DOHH2 (cell line): ENCODE measurements around the gene SRF.

Source experiments
- H3F3A ChIP-seq: fragments of 200-600 bp; sonication (generic), shearing (Covaris generic); 2 replicates; pipeline ENCODE4 v1.6.0; 2016; ENCODE audit warnings: antibody characterized with exemption, mild to moderate bottlenecking; ENCODE audit not compliant: control insufficient read depth, insufficient read depth
- H3K27ac ChIP-seq: fragments of 200-600 bp; sonication (generic); 2 replicates; pipeline ENCODE4 v1.5.1; 2014; ENCODE audit warnings: low read depth, mild to moderate bottlenecking, low read length, moderate library complexity
- H3K27me3 ChIP-seq: fragments of 200-600 bp; sonication (generic); 2 replicates; pipeline ENCODE4 v1.6.1; 2014; ENCODE audit warnings: mild to moderate bottlenecking, low read length, mixed read lengths; ENCODE audit not compliant: control insufficient read depth
- H3K36me3 ChIP-seq: fragments of 200-600 bp; sonication (generic); 2 replicates; pipeline ENCODE4 v1.6.1; 2014; ENCODE audit warnings: mild to moderate bottlenecking, low read length, moderate library complexity, mixed read lengths; ENCODE audit not compliant: control insufficient read depth
- H3K4me1 ChIP-seq: fragments of 200-600 bp; sonication (generic); 2 replicates; pipeline ENCODE4 v1.6.1; 2014; ENCODE audit warnings: mild to moderate bottlenecking, low read length, mixed read lengths; ENCODE audit not compliant: control insufficient read depth
- H3K4me2 ChIP-seq: fragments of 200-600 bp; sonication (generic); 2 replicates; pipeline ENCODE4 v1.6.0; 2014; ENCODE audit warnings: mild to moderate bottlenecking, low read length, moderate library complexity
- H3K4me3 ChIP-seq: fragments of 200-600 bp; sonication (generic); 2 replicates; pipeline ENCODE4 v1.5.1; 2014; ENCODE audit warnings: mild to moderate bottlenecking, low read length, mixed read lengths
- H3K79me2 ChIP-seq: fragments of 200-600 bp; sonication (generic); 2 replicates; pipeline ENCODE4 v1.6.1; 2014; ENCODE audit warnings: mild to moderate bottlenecking, low read length, mixed read lengths; ENCODE audit not compliant: control insufficient read depth
- H3K9me2 ChIP-seq: fragments of 200-600 bp; sonication (generic); replicated peaks from 2 replicates; pipeline ENCODE4 v1.6.1; 2014; ENCODE audit warnings: mild to moderate bottlenecking, low read length, mixed read lengths; ENCODE audit not compliant: control insufficient read depth
- H3K9me3 ChIP-seq: fragments of 200-600 bp; sonication (generic); 2 replicates; pipeline ENCODE4 v1.6.1; 2014; ENCODE audit warnings: antibody characterized with exemption, low read length, mixed read lengths; ENCODE audit not compliant: control insufficient read depth, insufficient read depth
- H4K20me1 ChIP-seq: fragments of 200-600 bp; sonication (generic); 2 replicates; pipeline ENCODE4 v1.6.0; 2014; ENCODE audit warnings: low read depth, mild to moderate bottlenecking, antibody characterized with exemption, low read length, moderate library complexity; ENCODE audit not compliant: control insufficient read depth, insufficient read depth
- EZH2phosphoT487 ChIP-seq: fragments of 200-600 bp; sonication (generic); IDR thresholded peaks from 2 replicates; pipeline ENCODE4 v1.6.1; 2017; ENCODE audit warnings: borderline replicate concordance, mild to moderate bottlenecking, antibody characterized with exemption, low read length, moderate library complexity, mixed read lengths
- TF ChIP-seq, protein P1 (sequence below): fragments of 200-600 bp; sonication (generic); IDR thresholded peaks from one replicate; pipeline ENCODE4 v1.5.1; 2014; ENCODE audit warnings: antibody characterized with exemption, mild to moderate bottlenecking, low read depth, low read length; ENCODE audit not compliant: poor library complexity, severe bottlenecking

The SRF gene

DNA sequence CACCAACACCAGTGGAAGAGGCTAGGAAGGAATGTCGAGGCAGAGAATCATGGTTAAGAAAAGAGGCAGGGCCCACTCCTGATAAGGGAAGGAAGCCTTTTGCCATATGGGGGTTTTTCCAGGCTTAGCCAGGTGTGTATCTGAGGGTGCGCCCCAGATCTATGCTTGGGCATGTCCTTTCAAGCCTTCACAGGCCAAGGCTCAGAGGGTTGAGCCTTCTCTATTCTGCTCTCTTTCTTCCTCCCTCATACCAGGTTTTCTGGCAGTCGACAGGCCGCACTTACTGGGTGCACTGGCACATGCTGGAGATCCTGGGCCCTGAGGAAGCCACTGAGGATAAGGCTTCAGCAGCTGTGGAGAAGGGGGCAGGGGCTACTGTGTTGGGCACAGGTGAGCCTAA, 15.6 kb downstream of the SRF start:
- Histone ChIP-seq H3K27me3 (no peaks in the 10 kb centered on the region), H4K20me1 (no peaks in the 10 kb centered on the region), H3K27ac (no peak overlapping the region), H3K79me2 (peaks cover 20% of the 10 kb centered on the region), H3K36me3 (peaks cover 54% of the 10 kb centered on the region), H3K4me1 (peaks cover 13% of the 10 kb centered on the region), H3K9me2 (no peaks in the 10 kb centered on the region), H3F3A (peaks cover under 1% of the 10 kb centered on the region; the same call in 1 of the 2 replicates), H3K4me3 (no peak overlapping the region), H3K9me3 (no peaks in the 10 kb centered on the region), H3K4me2 (no peak overlapping the region)
- no peak for TF ChIP-seq EZH2phosphoT487

DNA sequence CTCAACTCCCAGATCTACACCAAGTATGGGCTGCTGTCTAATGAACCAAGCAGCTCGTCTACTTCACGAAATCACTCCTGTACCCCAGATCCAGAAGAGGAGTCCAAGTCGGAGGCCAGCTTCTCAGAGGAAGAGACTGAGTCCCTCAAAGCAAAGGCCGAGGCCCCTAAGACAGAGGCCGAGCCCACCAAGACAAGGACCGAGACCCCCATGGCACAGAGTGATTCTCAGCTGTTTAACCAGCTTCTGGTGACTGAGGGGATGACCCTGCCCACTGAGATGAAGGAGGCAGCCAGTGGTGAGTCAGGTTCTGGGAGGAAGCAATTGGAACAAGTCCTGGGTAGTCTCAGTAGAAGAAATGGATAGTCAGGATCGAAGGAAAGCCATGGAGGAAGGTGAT, 16.8 kb downstream of the SRF start:
- no peak overlapping the region for H3K4me3 ChIP-seq
- H3K27me3 ChIP-seq = no peaks in the 10 kb centered on the region
- no peaks in the 10 kb centered on the region for H3K9me2 ChIP-seq
- no peaks in the 10 kb centered on the region for H3K9me3 ChIP-seq
- H3K79me2 ChIP-seq = peaks cover 13% of the 10 kb centered on the region
- no peak overlapping the region for H3K4me2 ChIP-seq
- no peaks in the 10 kb centered on the region for H3F3A ChIP-seq
- H3K36me3 ChIP-seq = peaks cover 58% of the 10 kb centered on the region
- H3K4me1 ChIP-seq = peaks cover 8% of the 10 kb centered on the region
- no peak overlapping the region for H3K27ac ChIP-seq
- no peak for TF ChIP-seq EZH2phosphoT487
- TF ChIP-seq, protein P1, sequence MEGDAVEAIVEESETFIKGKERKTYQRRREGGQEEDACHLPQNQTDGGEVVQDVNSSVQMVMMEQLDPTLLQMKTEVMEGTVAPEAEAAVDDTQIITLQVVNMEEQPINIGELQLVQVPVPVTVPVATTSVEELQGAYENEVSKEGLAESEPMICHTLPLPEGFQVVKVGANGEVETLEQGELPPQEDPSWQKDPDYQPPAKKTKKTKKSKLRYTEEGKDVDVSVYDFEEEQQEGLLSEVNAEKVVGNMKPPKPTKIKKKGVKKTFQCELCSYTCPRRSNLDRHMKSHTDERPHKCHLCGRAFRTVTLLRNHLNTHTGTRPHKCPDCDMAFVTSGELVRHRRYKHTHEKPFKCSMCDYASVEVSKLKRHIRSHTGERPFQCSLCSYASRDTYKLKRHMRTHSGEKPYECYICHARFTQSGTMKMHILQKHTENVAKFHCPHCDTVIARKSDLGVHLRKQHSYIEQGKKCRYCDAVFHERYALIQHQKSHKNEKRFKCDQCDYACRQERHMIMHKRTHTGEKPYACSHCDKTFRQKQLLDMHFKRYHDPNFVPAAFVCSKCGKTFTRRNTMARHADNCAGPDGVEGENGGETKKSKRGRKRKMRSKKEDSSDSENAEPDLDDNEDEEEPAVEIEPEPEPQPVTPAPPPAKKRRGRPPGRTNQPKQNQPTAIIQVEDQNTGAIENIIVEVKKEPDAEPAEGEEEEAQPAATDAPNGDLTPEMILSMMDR = no peak
- no peaks in the 10 kb centered on the region for H4K20me1 ChIP-seq

DNA sequence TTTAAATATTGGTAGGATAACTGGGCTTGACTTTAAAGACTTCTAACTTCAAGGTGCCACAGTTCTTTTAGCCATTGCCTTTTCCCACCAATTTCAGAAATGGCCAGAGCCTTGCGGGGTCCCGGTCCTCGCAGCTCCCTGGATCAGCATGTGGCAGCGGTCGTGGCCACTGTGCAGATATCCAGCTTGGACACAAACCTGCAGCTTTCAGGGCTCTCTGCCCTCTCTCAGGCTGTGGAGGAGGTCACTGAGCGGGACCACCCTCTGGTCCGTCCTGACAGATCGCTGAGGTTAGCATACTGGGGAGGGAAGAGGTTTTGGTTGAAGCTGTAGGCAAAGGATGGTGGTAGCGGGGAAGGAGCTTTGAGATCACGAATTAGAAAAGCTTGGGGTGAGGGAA, 17.4 kb downstream of the SRF start:
- Histone ChIP-seq H3K4me3 (no peak overlapping the region), H3K27ac (no peak overlapping the region), H3K79me2 (peaks cover 7% of the 10 kb centered on the region), H3K4me2 (no peak overlapping the region), H3K4me1 (peaks cover 2% of the 10 kb centered on the region), H3K27me3 (no peaks in the 10 kb centered on the region), H3K9me3 (no peaks in the 10 kb centered on the region), H3K36me3 (peaks cover 63% of the 10 kb centered on the region), H4K20me1 (no peaks in the 10 kb centered on the region), H3K9me2 (no peaks in the 10 kb centered on the region), H3F3A (no peaks in the 10 kb centered on the region)
- no peak for TF ChIP-seq EZH2phosphoT487
- TF ChIP-seq, protein P1 = no peak

DNA sequence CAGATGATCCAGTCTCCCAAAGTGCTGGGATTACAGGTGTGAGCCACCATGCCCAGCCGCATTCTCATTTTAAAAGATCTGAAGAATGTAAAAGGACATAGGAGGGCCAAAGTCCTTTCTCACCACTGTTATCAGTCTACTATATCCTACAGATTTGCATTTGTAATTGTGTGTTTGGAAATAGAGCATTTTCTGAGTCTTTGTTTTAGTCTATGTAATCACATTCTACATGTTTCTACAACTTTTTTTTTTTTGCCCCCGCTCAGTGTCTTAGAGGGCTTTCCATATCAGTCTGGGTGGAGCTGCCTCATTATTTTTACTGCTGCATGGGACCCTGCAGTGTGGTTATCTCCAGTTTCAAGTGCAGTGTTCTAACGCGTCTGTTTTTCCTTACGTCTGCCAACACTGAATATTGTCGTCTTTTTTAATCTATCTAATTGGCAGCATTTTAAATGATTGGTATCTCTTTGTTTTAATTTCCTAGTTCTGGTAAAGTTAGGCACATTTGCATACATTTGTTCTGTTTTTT, 18.8 kb downstream of the SRF start:
- no peak overlapping the region for H3K4me2 ChIP-seq
- H3K4me3 ChIP-seq = no peak overlapping the region
- TF ChIP-seq, protein P1 = no peak
- no peak for TF ChIP-seq EZH2phosphoT487
- H3K9me3 ChIP-seq = no peaks in the 10 kb centered on the region
- no peaks in the 10 kb centered on the region for H3K4me1 ChIP-seq
- H3K27ac ChIP-seq = no peak overlapping the region
- no peaks in the 10 kb centered on the region for H3F3A ChIP-seq
- H3K36me3 ChIP-seq = peaks cover 60% of the 10 kb centered on the region
- no peaks in the 10 kb centered on the region for H3K79me2 ChIP-seq
- no peaks in the 10 kb centered on the region for H3K9me2 ChIP-seq
- no peaks in the 10 kb centered on the region for H4K20me1 ChIP-seq
- H3K27me3 ChIP-seq = no peaks in the 10 kb centered on the region
